Activated CD8-positive, alpha-beta memory T cell treated with anti-CD3 and anti-CD28 coated beads for 24 hours (primary cell): ENCODE results near the gene ZNRF3.
"Not testable (repeated sequence)": the region's sequence is repeated elsewhere in the genome, so short reads cannot be mapped to it uniquely, and the experiment has no call there.

Source experiments
- DNase-seq: peaks from one replicate; pipeline ENCODE4 v3.0.0-alpha.2; 2020

Gene ZNRF3

GRCh38 chr22:29073618-29074275 lies 190.4 kb downstream of the ZNRF3 start:
- no peak for DNase-seq

GRCh38 chr22:29074276-29074772 lies 191.0 kb downstream of the ZNRF3 start:
- DNase-seq: no peak

- DNase-seq: no peak
These were observed 194.9 kb downstream of the ZNRF3 start for GRCh38 chr22:29078036-29078868.

- DNase-seq: no peak
These were observed 195.5 kb downstream of the ZNRF3 start for GRCh38 chr22:29078869-29079207.

- no peak for DNase-seq
These were observed 196.0 kb downstream of the ZNRF3 start for GRCh38 chr22:29079218-29079901.

GRCh38 chr22:29080106-29080975 lies 197.0 kb downstream of the ZNRF3 start:
- DNase-seq: no peak

GRCh38 chr22:29081517-29082236 lies 198.3 kb downstream of the ZNRF3 start:
- no peak for DNase-seq

GRCh38 chr22:29082826-29083545 lies 199.6 kb downstream of the ZNRF3 start:
- no peak for DNase-seq

- DNase-seq: not testable (repeated sequence)
These were observed 200.2 kb downstream of the ZNRF3 start for GRCh38 chr22:29083576-29083932.

- no peak for DNase-seq
These were observed 200.7 kb downstream of the ZNRF3 start for GRCh38 chr22:29083933-29084591.

GRCh38 chr22:29087012-29087411 lies 203.6 kb downstream of the ZNRF3 start:
- DNase-seq: no peak

GRCh38 chr22:29088809-29089208 lies 205.4 kb downstream of the ZNRF3 start:
- DNase-seq: no peak

- DNase-seq: no peak
These were observed 206.1 kb downstream of the ZNRF3 start for GRCh38 chr22:29089507-29089906.

- DNase-seq: no peak
These were observed 206.7 kb downstream of the ZNRF3 start for GRCh38 chr22:29090039-29090438.

GRCh38 chr22:29092243-29092642 lies 208.9 kb downstream of the ZNRF3 start:
- no peak for DNase-seq

GRCh38 chr22:29093030-29093429 lies 209.7 kb downstream of the ZNRF3 start:
- DNase-seq: no peak

- no peak for DNase-seq
These were observed 210.3 kb downstream of the ZNRF3 start for GRCh38 chr22:29093501-29094300.

- no peak for DNase-seq
These were observed 212.1 kb downstream of the ZNRF3 start for GRCh38 chr22:29095459-29095858.

- DNase-seq: no peak
These were observed 213.6 kb downstream of the ZNRF3 start for GRCh38 chr22:29096736-29097669.
